Measurements from ENCODE around the gene RHOBTB1.

The RHOBTB1 gene, protein sequence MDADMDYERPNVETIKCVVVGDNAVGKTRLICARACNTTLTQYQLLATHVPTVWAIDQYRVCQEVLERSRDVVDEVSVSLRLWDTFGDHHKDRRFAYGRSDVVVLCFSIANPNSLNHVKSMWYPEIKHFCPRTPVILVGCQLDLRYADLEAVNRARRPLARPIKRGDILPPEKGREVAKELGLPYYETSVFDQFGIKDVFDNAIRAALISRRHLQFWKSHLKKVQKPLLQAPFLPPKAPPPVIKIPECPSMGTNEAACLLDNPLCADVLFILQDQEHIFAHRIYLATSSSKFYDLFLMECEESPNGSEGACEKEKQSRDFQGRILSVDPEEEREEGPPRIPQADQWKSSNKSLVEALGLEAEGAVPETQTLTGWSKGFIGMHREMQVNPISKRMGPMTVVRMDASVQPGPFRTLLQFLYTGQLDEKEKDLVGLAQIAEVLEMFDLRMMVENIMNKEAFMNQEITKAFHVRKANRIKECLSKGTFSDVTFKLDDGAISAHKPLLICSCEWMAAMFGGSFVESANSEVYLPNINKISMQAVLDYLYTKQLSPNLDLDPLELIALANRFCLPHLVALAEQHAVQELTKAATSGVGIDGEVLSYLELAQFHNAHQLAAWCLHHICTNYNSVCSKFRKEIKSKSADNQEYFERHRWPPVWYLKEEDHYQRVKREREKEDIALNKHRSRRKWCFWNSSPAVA

DNA sequence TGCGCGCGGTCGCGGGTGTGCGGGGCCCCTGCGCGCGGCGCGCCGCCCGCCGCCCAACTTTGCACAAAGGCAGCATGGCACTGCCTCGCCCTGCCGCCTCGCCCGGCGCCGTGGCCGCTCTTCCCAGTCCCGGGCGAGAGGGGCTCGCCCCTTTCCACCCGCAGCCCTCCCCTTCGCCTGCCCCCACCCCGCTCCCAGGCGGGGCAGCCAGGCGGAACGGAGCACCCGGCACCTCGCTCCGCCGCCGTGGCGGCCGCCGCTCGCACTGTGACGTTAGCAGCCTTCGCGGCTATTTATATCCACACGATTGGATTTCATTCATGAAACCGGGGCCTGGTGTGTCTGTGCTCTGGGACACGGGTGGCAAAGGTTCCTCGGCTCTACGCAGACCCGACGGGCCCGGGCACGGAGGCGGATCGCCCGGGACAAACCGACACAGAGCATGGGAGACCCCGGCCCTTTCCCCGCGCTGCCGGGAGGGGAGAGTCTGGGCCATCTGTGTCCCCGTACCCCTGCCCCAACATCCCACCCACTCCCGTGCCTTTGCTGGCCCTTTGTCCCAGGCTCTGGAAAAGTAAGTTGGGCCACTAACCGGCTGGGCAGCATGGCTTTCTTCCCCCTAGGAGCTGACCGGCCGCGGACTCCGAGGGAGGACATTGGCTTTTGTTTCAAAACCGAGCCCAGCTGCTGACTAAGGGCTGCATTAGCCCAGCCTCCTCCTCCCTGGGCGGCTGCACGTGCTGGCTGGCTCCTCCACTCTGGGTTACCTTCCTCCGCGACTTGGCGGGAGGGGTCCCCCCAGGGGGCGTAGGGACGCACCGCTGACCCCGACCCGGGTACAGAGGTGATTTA, at the start of gene RHOBTB1:
RHOBTB1 (minus strand) TSS at position 128 of the 852 bp plus-strand sequence. CDS start 32,643 bp downstream, outside the sequence.
- peaks cover 40% of the 10 kb centered on the region for H3K27me3 Mint-ChIP-seq
- peak within 1 kb of the TSS; percentile 75 for H3K4me3 Mint-ChIP-seq
- no peak within 1 kb of the TSS for H3K27ac Mint-ChIP-seq

GRCh38 chr10:60992636-60993035, 48.7 kb upstream of the RHOBTB1 start:
- Mint-ChIP-seq H3K27me3 (no peaks in the 10 kb centered on the region), H3K4me3 (no peak overlapping the region), H3K36me3 (no peaks in the 10 kb centered on the region), H3K9me3 (ENCODE audit: low read depth) (no peaks in the 10 kb centered on the region), H3K4me1 (ENCODE audit: low read depth) (no peaks in the 10 kb centered on the region), H3K27ac (no peak overlapping the region)

More for the DNA sequence above, at the start of gene RHOBTB1:
- H3K4me1 Mint-ChIP-seq (ENCODE audit: low read depth) = peaks cover 10% of the 10 kb centered on the region
- H3K36me3 Mint-ChIP-seq = no peaks in the 10 kb centered on the region
- H3K9me3 Mint-ChIP-seq (ENCODE audit: low read depth) = no peaks in the 10 kb centered on the region

- H3K27ac Mint-ChIP-seq = no peak overlapping the region
- H3K9me3 Mint-ChIP-seq (ENCODE audit: low read depth) = no peaks in the 10 kb centered on the region
- H3K4me1 Mint-ChIP-seq (ENCODE audit: low read depth) = no peaks in the 10 kb centered on the region
- no peak overlapping the region for H3K4me3 Mint-ChIP-seq
- no peaks in the 10 kb centered on the region for H3K36me3 Mint-ChIP-seq
- H3K27me3 Mint-ChIP-seq = no peaks in the 10 kb centered on the region
Measured at GRCh38 chr10:60990663-60991062, 46.7 kb upstream of the RHOBTB1 start.

GRCh38 chr10:60989400-60989876, 45.5 kb upstream of the RHOBTB1 start:
- no peak overlapping the region for H3K4me3 Mint-ChIP-seq
- H3K27ac Mint-ChIP-seq = no peak overlapping the region
- no peaks in the 10 kb centered on the region for H3K36me3 Mint-ChIP-seq
- no peaks in the 10 kb centered on the region for H3K4me1 Mint-ChIP-seq (ENCODE audit: low read depth)
- H3K27me3 Mint-ChIP-seq = no peaks in the 10 kb centered on the region
- H3K9me3 Mint-ChIP-seq (ENCODE audit: low read depth) = no peaks in the 10 kb centered on the region

GRCh38 chr10:60986791-60987190, 42.8 kb upstream of the RHOBTB1 start:
- H3K27ac Mint-ChIP-seq = no peak overlapping the region
- no peaks in the 10 kb centered on the region for H3K9me3 Mint-ChIP-seq (ENCODE audit: low read depth)
- H3K36me3 Mint-ChIP-seq = no peaks in the 10 kb centered on the region
- H3K4me3 Mint-ChIP-seq = no peak overlapping the region
- no peaks in the 10 kb centered on the region for H3K4me1 Mint-ChIP-seq (ENCODE audit: low read depth)
- no peaks in the 10 kb centered on the region for H3K27me3 Mint-ChIP-seq

DNA sequence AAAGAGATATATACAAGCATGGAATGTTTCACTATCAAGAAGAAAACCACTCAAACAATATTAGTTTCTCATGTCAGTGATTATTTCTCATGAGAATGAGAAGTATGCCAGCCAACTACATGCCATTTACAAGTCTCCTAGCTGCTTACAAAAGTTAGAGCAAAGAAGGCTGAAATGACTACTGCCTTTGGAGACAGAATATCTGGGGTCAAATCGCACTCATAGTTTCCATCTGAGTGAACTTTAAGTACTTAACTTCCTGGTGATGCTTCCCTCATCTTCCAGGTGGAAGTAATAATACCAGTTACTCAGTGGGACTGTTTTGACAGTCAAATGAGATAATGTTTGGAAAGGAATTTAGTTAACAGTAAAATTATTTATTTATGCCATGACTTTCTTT, 42.0 kb upstream of the RHOBTB1 start:
- Mint-ChIP-seq H3K4me1 (ENCODE audit: low read depth) (no peaks in the 10 kb centered on the region), H3K4me3 (no peak overlapping the region), H3K36me3 (no peaks in the 10 kb centered on the region), H3K27me3 (no peaks in the 10 kb centered on the region), H3K27ac (no peak overlapping the region), H3K9me3 (ENCODE audit: low read depth) (no peaks in the 10 kb centered on the region)

- Mint-ChIP-seq H3K9me3 (ENCODE audit: low read depth) (no peaks in the 10 kb centered on the region), H3K4me3 (no peak overlapping the region), H3K4me1 (ENCODE audit: low read depth) (no peaks in the 10 kb centered on the region), H3K27me3 (no peaks in the 10 kb centered on the region), H3K36me3 (no peaks in the 10 kb centered on the region), H3K27ac (no peak overlapping the region)
Measured at GRCh38 chr10:60980997-60981396, 37.0 kb upstream of the RHOBTB1 start.

- Mint-ChIP-seq H3K27me3 (no peaks in the 10 kb centered on the region), H3K9me3 (ENCODE audit: low read depth) (no peaks in the 10 kb centered on the region), H3K4me3 (no peak overlapping the region), H3K4me1 (ENCODE audit: low read depth) (no peaks in the 10 kb centered on the region), H3K36me3 (no peaks in the 10 kb centered on the region), H3K27ac (no peak overlapping the region)
Measured at GRCh38 chr10:60979667-60980104, 35.7 kb upstream of the RHOBTB1 start.

GRCh38 chr10:60978287-60979115, 34.5 kb upstream of the RHOBTB1 start:
- H3K36me3 Mint-ChIP-seq = no peaks in the 10 kb centered on the region
- H3K27me3 Mint-ChIP-seq = no peaks in the 10 kb centered on the region
- no peaks in the 10 kb centered on the region for H3K9me3 Mint-ChIP-seq (ENCODE audit: low read depth)
- H3K4me1 Mint-ChIP-seq (ENCODE audit: low read depth) = no peaks in the 10 kb centered on the region
- no peak overlapping the region for H3K4me3 Mint-ChIP-seq
- H3K27ac Mint-ChIP-seq = no peak overlapping the region

- Mint-ChIP-seq H3K9me3 (ENCODE audit: low read depth) (no peaks in the 10 kb centered on the region), H3K27me3 (no peaks in the 10 kb centered on the region), H3K4me3 (no peak overlapping the region), H3K27ac (no peak overlapping the region), H3K36me3 (no peaks in the 10 kb centered on the region), H3K4me1 (ENCODE audit: low read depth) (no peaks in the 10 kb centered on the region)
Measured at GRCh38 chr10:60977161-60978122, 33.5 kb upstream of the RHOBTB1 start.

GRCh38 chr10:60976687-60977086, 32.7 kb upstream of the RHOBTB1 start:
- no peaks in the 10 kb centered on the region for H3K27me3 Mint-ChIP-seq
- H3K36me3 Mint-ChIP-seq = no peaks in the 10 kb centered on the region
- H3K4me1 Mint-ChIP-seq (ENCODE audit: low read depth) = no peaks in the 10 kb centered on the region
- H3K9me3 Mint-ChIP-seq (ENCODE audit: low read depth) = no peaks in the 10 kb centered on the region
- no peak overlapping the region for H3K27ac Mint-ChIP-seq
- no peak overlapping the region for H3K4me3 Mint-ChIP-seq

- H3K27ac Mint-ChIP-seq = no peak overlapping the region
- H3K9me3 Mint-ChIP-seq (ENCODE audit: low read depth) = no peaks in the 10 kb centered on the region
- no peaks in the 10 kb centered on the region for H3K36me3 Mint-ChIP-seq
- H3K27me3 Mint-ChIP-seq = no peaks in the 10 kb centered on the region
- H3K4me1 Mint-ChIP-seq (ENCODE audit: low read depth) = no peaks in the 10 kb centered on the region
- H3K4me3 Mint-ChIP-seq = no peak overlapping the region
Measured at GRCh38 chr10:60975716-60976115, 31.7 kb upstream of the RHOBTB1 start.

- Mint-ChIP-seq H3K4me3 (no peak overlapping the region), H3K27me3 (no peaks in the 10 kb centered on the region), H3K27ac (peak overlapping the region; percentile 11), H3K9me3 (ENCODE audit: low read depth) (no peaks in the 10 kb centered on the region), H3K4me1 (ENCODE audit: low read depth) (no peaks in the 10 kb centered on the region), H3K36me3 (no peaks in the 10 kb centered on the region)
Measured at GRCh38 chr10:60974463-60975149, 30.6 kb upstream of the RHOBTB1 start.
